Heart left ventricle (tissue), 16 donors: ENCODE data around the gene NUTM2D. TPM values are rescaled to one million over a fixed set of nuclear protein-coding genes. Genes with fewer than 3 reads are reported as not detected.
"Not testable (repeated sequence)": the region's sequence is repeated elsewhere in the genome, so short reads cannot be mapped to it uniquely, and the experiment has no call there.

Source experiments
- ATAC-seq, 4 donors: fragments of 200-7000 bp; cut with Tn5 transposase; one replicate each; pipeline ENCODE4 v1.9.1; 2020 to 2022; ENCODE audit warnings: moderate library complexity in 4 of 4, mild to moderate bottlenecking in 3 of 4, moderate number of reproducible peaks in 1 of 4
- DNase-seq, 5 donors: peaks; one replicate each; pipeline ENCODE4 v3.0.0-alpha.2; 2020
- H3K27ac ChIP-seq, 12 donors: fragments of 200-600 bp; sonication (generic) in 4 of 12; one replicate each; pipeline versions ENCODE4 v1.5.0 to v1.8.0; 2016 to 2022; ENCODE audit warnings: mild to moderate bottlenecking in 2 of 12
- H3K27me3 ChIP-seq, 9 donors: fragments of 200-600 bp; sonication (generic) in 2 of 9; one replicate each; pipeline versions ENCODE4 v1.5.1 to v1.8.0; 2016 to 2022; ENCODE audit warnings: mild to moderate bottlenecking in 3 of 9
- H3K36me3 ChIP-seq, 9 donors: fragments of 200-600 bp; sonication (generic) in 2 of 9; one replicate each; pipeline versions ENCODE4 v1.5.0 to v1.8.0; 2018 to 2022; ENCODE audit warnings: mild to moderate bottlenecking in 2 of 9
- H3K4me1 ChIP-seq, 12 donors: fragments of 200-600 bp; sonication (generic) in 4 of 12; one replicate each; pipeline versions ENCODE4 v1.5.0 to v1.8.0; 2016 to 2022; ENCODE audit warnings: mild to moderate bottlenecking in 3 of 12
- H3K4me3 ChIP-seq, 12 donors: fragments of 200-600 bp; sonication (generic) in 4 of 12; one replicate each; pipeline versions ENCODE4 v1.5.0 to v1.8.0; 2017 to 2022; ENCODE audit warnings: mild to moderate bottlenecking in 9 of 12, moderate library complexity in 4 of 12
- H3K9me3 ChIP-seq, 12 donors: fragments of 200-600 bp; sonication (generic) in 4 of 12; one replicate each; pipeline versions ENCODE4 v1.5.0 to v1.8.0; 2016 to 2022; ENCODE audit warnings: mild to moderate bottlenecking in 1 of 12
- POLR2A ChIP-seq, 2 donors: fragments of 450-650 bp; IDR thresholded peaks; one replicate each; pipeline ENCODE4 v1.6.1; 2017; ENCODE audit warnings: antibody characterized with exemption in 2 of 2, mild to moderate bottlenecking in 2 of 2, moderate library complexity in 2 of 2
- WGBS, 4 donors: extraction: QIAGEN DNeasy Blood & Tissue Kit in 2 of 4; methylation state at CpG; one replicate each; pipeline versions ENCODE4 v1.1.5 to v1.1.7; 2013 to 2018; 5-methylcytosine and 5-hydroxymethylcytosine counted together
- intact Hi-C, 10 donors: fragments of 100-400 bp; cut with DNase I; formaldehyde crosslinking; loops; one replicate each; pipeline versions ENCODE4 v1.11.1 to v1.14.2; 2022
- polyA plus RNA-seq, 2 donors: library from polyadenylated mRNA; stranded (reverse); fragments of 200-250 nt; gene quantifications; one replicate each; pipeline ENCODE4 v1.2.3, GENCODE V29; 2013
- total RNA-seq, 9 donors: library from RNA; depleted of rRNA in 2 of 9; stranded (reverse); fragments of >200 nt in 2 of 9; fragmentation: NEBNext Ultra II Directional in 3 of 9; extraction: Animal tissue kit (Norgen Biotek cat#: 25700) in 3 of 9; gene quantifications; one replicate each; pipeline versions ENCODE4 v1.1.0 to v1.2.4, GENCODE V29; 2016 to 2023
- TF ChIP-seq, protein P1 (sequence below), 12 donors: fragments of 200-600 bp; sonication (generic) in 4 of 12; IDR thresholded peaks; one replicate each; pipeline versions ENCODE4 v1.5.0 to v1.8.0; 2018 to 2022; ENCODE audit warnings: antibody characterized with exemption in 12 of 12, mild to moderate bottlenecking in 5 of 12
- donor health status: ischemic (EF 13 %, LVEDD 7.1; RV severe dilation, severe dysfunction).
- donor health status: healthy with polysubstance abuse.
- donor health status: DM: no; HTN: yes; CAD: no.
- donor health status: DM: no; HTN: no; CAD: no.
- donor health status: ischemic (EF 25% LVEDD 6.9; RV normal size, moderate dysfunction).
- donor health status: ischemic (EF 25% LVEDD 5.7; RV mildly dilated, moderate dysfunction).
- donor health status: healthy.
- donor health status: DM: yes; HTN: yes; CAD: no.
- donor health status: ischemic (EF 35%, LVEDD 5.7; RV mildly dilated, moderate dysfunction).
- donor health status: nonischemic (EF 11% LVEDD 7.7; RV severe dilation, severe dysfunction).
- donor health status: DM: yes; HTN: yes; CAD: no.
- donor health status: PGD.
- donor health status: ischemic (EF 29% LVEDD 5.4; RV normal size, mild dysfunction).
- donor health status: nonischemic (EF 23%, LVEDD 6.1; RV moderate dilation, normal function).

Gene NUTM2D
- total and polyA plus RNA-seq, 11 donors = 1.6 to 11.3 (median 5.2) TPM

- H3K27me3 ChIP-seq, H3K27ac ChIP-seq, DNase-seq, H3K4me1 ChIP-seq, H3K4me3 ChIP-seq, intact Hi-C loops, ATAC-seq, H3K9me3 ChIP-seq: not testable (repeated sequence)
- 72 to 93% (median 83%) methylated on average over 1 of the region's 1 CpG for WGBS, 4 donors
- H3K36me3 ChIP-seq = peaks cover 0 to 43% (median 13%) of the 10 kb centered on the region in 9 donors
Measured at GRCh38 chr10:87332687-87333086, 24.9 kb upstream of the NUTM2D start.

DNA sequence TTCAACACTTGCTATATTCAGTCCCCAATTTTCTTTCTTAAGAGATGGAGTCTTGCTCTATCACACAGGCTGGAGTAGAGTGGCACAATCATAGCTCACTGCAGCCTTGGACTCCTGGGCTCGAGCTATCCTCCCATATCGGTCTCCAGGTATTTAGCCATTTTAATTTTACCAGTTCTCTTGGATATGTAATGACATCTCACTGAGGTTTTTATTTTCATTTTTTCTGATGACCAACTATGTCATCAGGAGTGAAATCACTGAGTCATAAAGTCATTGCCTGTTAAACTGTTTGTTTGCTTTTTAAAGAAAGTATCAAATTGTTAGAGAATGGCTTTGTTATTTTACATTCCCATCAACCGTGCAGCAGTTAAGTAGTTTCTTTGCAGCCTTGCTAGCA is 17.1 kb upstream of the NUTM2D start:
- not testable (repeated sequence) for DNase-seq

GRCh38 chr10:87341546-87342142 is 15.9 kb upstream of the NUTM2D start:
- Histone ChIP-seq H3K4me3 (peak overlapping the region in 11 of 12 donors; percentile 37 to 74 (median 62)), H3K27ac (peak overlapping the region in 11 of 12 donors; percentile 77 to 91 (median 86)), H3K4me1 (peaks cover 0 to 30% (median 8%) of the 10 kb centered on the region in 12 donors)
- H3K36me3 ChIP-seq, H3K27me3 ChIP-seq, H3K9me3 ChIP-seq, intact Hi-C loops: not testable (repeated sequence)
- ATAC-seq (peak in 3 of 4 donors; percentile 31 to 47 (median 34)), DNase-seq (peak in 2 of 5 donors; percentile 20 to 41)
- 0 to 1% (median 0%) methylated on average over 8 to 17 of the region's 54 CpGs for WGBS, 4 donors

More for the DNA sequence above, 17.1 kb upstream of the NUTM2D start:
- H3K27me3 ChIP-seq, H3K9me3 ChIP-seq, H3K27ac ChIP-seq, ATAC-seq, intact Hi-C loops: not testable (repeated sequence)
- 66 to 72% (median 68%) methylated on average over 3 of the region's 3 CpGs for WGBS, 4 donors
- H3K4me1 ChIP-seq = peaks cover 0 to 30% (median 8%) of the 10 kb centered on the region in 12 donors
- peak overlapping the region in 1 of 12 donors; percentile 18 for H3K4me3 ChIP-seq
- peaks cover 0 to 17% (median 7%) of the 10 kb centered on the region in 9 donors for H3K36me3 ChIP-seq

GRCh38 chr10:87342249-87342710 is 15.3 kb upstream of the NUTM2D start:
- H3K36me3 ChIP-seq, H3K9me3 ChIP-seq, intact Hi-C loops, H3K27me3 ChIP-seq: not testable (repeated sequence)
- TF ChIP-seq POLR2A (IDR thresholded peaks at IDR 0.05) = peak in 1 of 2 donors; percentile 18
- WGBS, 4 donors = 0 to 1% (median 0%) methylated on average over 13 to 40 of the region's 43 CpGs
- ATAC-seq = peak; percentile 96 to 99 (median 98)
- Histone ChIP-seq H3K27ac (peak overlapping the region; percentile 68 to 91 (median 86)), H3K4me1 (peaks cover 0 to 30% (median 8%) of the 10 kb centered on the region in 12 donors), H3K4me3 (peak overlapping the region; percentile 29 to 74 (median 62))
- peak; percentile 90 to 93 (median 91) for DNase-seq

- peak; percentile 81 to 89 (median 86) for DNase-seq
- Histone ChIP-seq H3K4me3 (peak overlapping the region; percentile 29 to 74 (median 62)), H3K4me1 (peaks cover 0 to 30% (median 8%) of the 10 kb centered on the region in 12 donors), H3K27ac (peak overlapping the region; percentile 68 to 91 (median 86))
- intact Hi-C loops, H3K9me3 ChIP-seq, H3K36me3 ChIP-seq, H3K27me3 ChIP-seq: not testable (repeated sequence)
- peak in 1 of 2 donors; percentile 18 for TF ChIP-seq POLR2A (IDR thresholded peaks at IDR 0.05)
- TF ChIP-seq, protein P1, sequence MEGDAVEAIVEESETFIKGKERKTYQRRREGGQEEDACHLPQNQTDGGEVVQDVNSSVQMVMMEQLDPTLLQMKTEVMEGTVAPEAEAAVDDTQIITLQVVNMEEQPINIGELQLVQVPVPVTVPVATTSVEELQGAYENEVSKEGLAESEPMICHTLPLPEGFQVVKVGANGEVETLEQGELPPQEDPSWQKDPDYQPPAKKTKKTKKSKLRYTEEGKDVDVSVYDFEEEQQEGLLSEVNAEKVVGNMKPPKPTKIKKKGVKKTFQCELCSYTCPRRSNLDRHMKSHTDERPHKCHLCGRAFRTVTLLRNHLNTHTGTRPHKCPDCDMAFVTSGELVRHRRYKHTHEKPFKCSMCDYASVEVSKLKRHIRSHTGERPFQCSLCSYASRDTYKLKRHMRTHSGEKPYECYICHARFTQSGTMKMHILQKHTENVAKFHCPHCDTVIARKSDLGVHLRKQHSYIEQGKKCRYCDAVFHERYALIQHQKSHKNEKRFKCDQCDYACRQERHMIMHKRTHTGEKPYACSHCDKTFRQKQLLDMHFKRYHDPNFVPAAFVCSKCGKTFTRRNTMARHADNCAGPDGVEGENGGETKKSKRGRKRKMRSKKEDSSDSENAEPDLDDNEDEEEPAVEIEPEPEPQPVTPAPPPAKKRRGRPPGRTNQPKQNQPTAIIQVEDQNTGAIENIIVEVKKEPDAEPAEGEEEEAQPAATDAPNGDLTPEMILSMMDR (IDR thresholded peaks at IDR 0.05) = peak in 11 of 12 donors; percentile 25 to 57 (median 44)
- 0 to 5% (median 0%) methylated on average over 4 to 60 of the region's 65 CpGs for WGBS, 4 donors
- peak; percentile 86 to 92 (median 90) for ATAC-seq
Measured at GRCh38 chr10:87342711-87343258, 14.8 kb upstream of the NUTM2D start.

GRCh38 chr10:87345743-87346142 is 11.8 kb upstream of the NUTM2D start:
- H3K27ac ChIP-seq, ATAC-seq, intact Hi-C loops, H3K27me3 ChIP-seq, H3K9me3 ChIP-seq, H3K36me3 ChIP-seq, DNase-seq, H3K4me3 ChIP-seq: not testable (repeated sequence)
- 60 to 71% (median 63%) methylated on average over 1 of the region's 1 CpG for WGBS, 4 donors
- H3K4me1 ChIP-seq = peaks cover 0 to 16% (median 4%) of the 10 kb centered on the region in 12 donors

DNA sequence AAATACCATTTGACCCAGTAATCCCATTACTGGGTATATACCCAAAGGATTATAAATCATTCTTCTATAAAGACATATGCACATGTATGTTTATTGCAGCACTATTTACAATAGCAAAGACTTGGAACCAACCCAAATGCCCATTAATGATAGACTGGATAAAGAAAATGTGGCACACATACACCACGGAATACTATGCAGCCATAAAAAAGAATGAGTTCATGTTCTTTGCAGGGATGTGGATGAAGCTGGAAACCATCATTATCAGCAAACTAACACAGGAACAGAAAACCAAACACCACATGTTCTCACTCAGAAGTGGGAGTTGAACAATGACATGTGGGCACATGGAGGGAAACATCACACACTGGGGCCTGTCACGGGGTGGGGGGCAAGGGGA is 7.4 kb upstream of the NUTM2D start:
- H3K4me1 ChIP-seq, H3K27me3 ChIP-seq, H3K4me3 ChIP-seq, H3K27ac ChIP-seq, DNase-seq, ATAC-seq, H3K36me3 ChIP-seq, H3K9me3 ChIP-seq, intact Hi-C loops: not testable (repeated sequence)
- WGBS, 4 donors = 88 to 100% (median 93%) methylated on average over 1 to 2 of the region's 2 CpGs

DNA sequence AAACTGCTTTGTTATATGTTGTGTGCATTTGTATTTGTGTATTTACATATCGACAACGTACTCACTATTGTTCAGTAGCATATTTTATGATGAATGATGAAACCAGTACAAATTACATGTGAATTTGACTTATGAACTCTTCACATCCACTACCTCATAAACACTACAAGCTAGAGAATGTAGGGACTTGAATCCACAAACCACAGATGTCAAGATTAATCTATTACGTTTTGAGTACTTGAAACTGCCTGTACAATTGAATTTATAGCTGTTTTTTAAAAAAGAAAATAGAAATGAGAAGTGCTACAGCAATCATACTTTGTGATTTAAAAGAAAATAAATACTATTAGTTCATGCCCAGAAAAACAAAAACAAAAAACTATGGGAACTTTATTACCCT is 4.7 kb upstream of the NUTM2D start:
- H3K27ac ChIP-seq, H3K27me3 ChIP-seq, H3K4me1 ChIP-seq, intact Hi-C loops, H3K36me3 ChIP-seq, DNase-seq, H3K4me3 ChIP-seq, ATAC-seq, H3K9me3 ChIP-seq: not testable (repeated sequence)
- 85 to 90% (median 86%) methylated on average over 3 of the region's 3 CpGs for WGBS, 4 donors

DNA sequence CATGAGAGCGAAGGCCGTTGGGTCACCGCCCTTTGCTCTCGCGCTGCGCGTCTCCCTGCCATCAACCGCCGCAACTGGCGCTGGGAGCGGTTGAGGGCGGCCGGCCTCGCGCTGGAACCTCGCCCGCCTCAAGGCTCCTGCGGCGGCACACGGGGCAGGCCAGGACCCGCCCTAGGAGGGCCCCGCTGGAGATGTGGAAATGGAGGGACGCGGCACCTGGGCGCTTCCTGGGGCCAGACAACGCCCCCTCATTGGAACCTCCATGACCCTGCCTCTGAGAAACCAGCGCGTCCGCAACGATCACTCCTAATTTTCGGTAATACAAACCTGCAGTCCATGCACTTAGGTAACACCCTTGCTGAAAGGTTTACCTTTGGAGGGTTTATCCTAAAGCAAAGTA is 2.4 kb upstream of the NUTM2D start:
- intact Hi-C loops, H3K27ac ChIP-seq, DNase-seq, H3K4me3 ChIP-seq, H3K27me3 ChIP-seq, H3K36me3 ChIP-seq, ATAC-seq, H3K4me1 ChIP-seq, H3K9me3 ChIP-seq: not testable (repeated sequence)
- WGBS, 4 donors = 92 to 97% (median 94%) methylated on average over 4 to 20 of the region's 31 CpGs

- H3K36me3 ChIP-seq, intact Hi-C loops, H3K27ac ChIP-seq, H3K27me3 ChIP-seq, H3K4me1 ChIP-seq, H3K4me3 ChIP-seq, DNase-seq, H3K9me3 ChIP-seq, ATAC-seq: not testable (repeated sequence)
- 90 to 100% (median 97%) methylated on average over 1 to 2 of the region's 3 CpGs for WGBS, 4 donors
Measured at GRCh38 chr10:87358159-87358558, 615 bp downstream of the NUTM2D start.
